Naive thymus-derived CD4-positive, alpha-beta T cell (primary cell): ENCODE data around the gene CLEC11A. TPM values are rescaled to one million over a fixed set of nuclear protein-coding genes. Genes with fewer than 3 reads are reported as not detected.
A peak's percentile ranks its signal among the peaks of the same experiment; 100 is the strongest.

ENCODE experiments used
- ATAC-seq: fragments of 150-1000 bp; cut with Tn5 transposase; 2 replicates; pipeline ENCODE4 v1.10.0; 2021; ENCODE audit warnings: mild to moderate bottlenecking, moderate library complexity
- CTCF ChIA-PET: fragments of 350-600 bp; sonication (Branson Sonifier 250); formaldehyde crosslinking; loops from one replicate; lab custom pipeline; 2021; ENCODE audit warnings: antibody characterized with exemption; lab: Charles Lee
- POLR2A ChIA-PET: fragments of 350-600 bp; sonication (Branson Sonifier 250); formaldehyde crosslinking; loops from one replicate; lab custom pipeline; 2021; ENCODE audit warnings: antibody characterized with exemption, inconsistent platforms; lab: Charles Lee
- DNase-seq, 9 donors: peaks; one replicate each; pipeline versions ENCODE4 v3.0.0 to v3.0.0-alpha.2; 2020 to 2022; ENCODE audit warnings: mixed read lengths in 1 of 9
- H3K27ac ChIP-seq: one replicate; pipeline ENCODE4 v1.7.0; 2013; ENCODE audit warnings: mild to moderate bottlenecking, low read depth, low read length, moderate library complexity
- H3K27me3 ChIP-seq, 2 donors: one replicate each; pipeline ENCODE4 v1.7.0; 2013; ENCODE audit warnings: low read length in 2 of 2, mild to moderate bottlenecking in 2 of 2, moderate library complexity in 2 of 2; ENCODE audit not compliant: control insufficient read depth in 2 of 2, insufficient read depth in 2 of 2
- H3K36me3 ChIP-seq, 3 experiments: 1 replicate in 2 of 3; 2 replicates in 1 of 3; pipeline ENCODE4 v1.7.0; 2013; ENCODE audit warnings: low read length in 3 of 3, mild to moderate bottlenecking in 3 of 3, moderate library complexity in 1 of 3; ENCODE audit not compliant: insufficient read depth in 3 of 3, control insufficient read depth in 2 of 3
- H3K4me1 ChIP-seq, 2 donors: one replicate each; pipeline ENCODE4 v1.7.0; 2013; ENCODE audit warnings: low read length in 2 of 2, mild to moderate bottlenecking in 2 of 2, moderate library complexity in 1 of 2; ENCODE audit not compliant: control insufficient read depth in 2 of 2, insufficient read depth in 2 of 2
- H3K4me3 ChIP-seq: 2 replicates; pipeline ENCODE4 v1.7.0; 2013; ENCODE audit warnings: mild to moderate bottlenecking, low read length
- H3K9me3 ChIP-seq, 3 experiments: 1 replicate in 2 of 3; 2 replicates in 1 of 3; pipeline ENCODE4 v1.7.0; 2013; ENCODE audit warnings: low read length in 3 of 3; ENCODE audit not compliant: control insufficient read depth in 2 of 3
- H3K27ac Mint-ChIP-seq, 9 donors: one replicate each; pipeline ENCODE4 v1.8.0; 2020 to 2022; ENCODE audit warnings: mixed read lengths in 9 of 9, mild to moderate bottlenecking in 8 of 9, moderate library complexity in 5 of 9, inconsistent platforms in 2 of 9
- H3K27me3 Mint-ChIP-seq, 5 donors: one replicate each; pipeline ENCODE4 v1.8.0; 2021 to 2022; ENCODE audit warnings: mixed read lengths in 5 of 5, mild to moderate bottlenecking in 1 of 5
- H3K36me3 Mint-ChIP-seq, 5 donors: one replicate each; pipeline ENCODE4 v1.8.0; 2020 to 2022; ENCODE audit warnings: mixed read lengths in 5 of 5, mild to moderate bottlenecking in 3 of 5, inconsistent platforms in 1 of 5
- H3K4me1 Mint-ChIP-seq, 7 donors: one replicate each; pipeline ENCODE4 v1.8.0; 2020 to 2022; ENCODE audit warnings: mixed read lengths in 7 of 7, mild to moderate bottlenecking in 3 of 7, inconsistent platforms in 1 of 7
- H3K4me3 Mint-ChIP-seq, 10 donors: one replicate each; pipeline ENCODE4 v1.8.0; 2020 to 2022; ENCODE audit warnings: mild to moderate bottlenecking in 10 of 10, mixed read lengths in 10 of 10, moderate library complexity in 6 of 10, inconsistent platforms in 2 of 10
- H3K9me3 Mint-ChIP-seq, 11 donors: one replicate each; pipeline ENCODE4 v1.8.0; 2020 to 2022; ENCODE audit warnings: mixed read lengths in 11 of 11, mild to moderate bottlenecking in 4 of 11, inconsistent platforms in 1 of 11, moderate library complexity in 1 of 11
- intact Hi-C, 2 donors: fragments of 100-400 bp; cut with micrococcal nuclease; formaldehyde crosslinking; loops; one replicate each; pipeline ENCODE4 v1.15.1; 2023
- polyA plus RNA-seq, 2 donors: library from polyadenylated mRNA; unstranded; fragments of 300-500 nt; fragmentation: Illumina TruSeq; gene quantifications; one replicate each; pipeline ENCODE4 v1.2.3, GENCODE V29; 2021
- total RNA-seq, 6 experiments: library from RNA in 5 of 6; stranded (reverse) in 5 of 6; gene quantifications; 1 replicate in 5 of 6; 2 replicates in 1 of 6; pipeline ENCODE4 v1.2.3 and lab custom pipeline; 2021 to 2026

The CLEC11A gene
- total and polyA plus RNA-seq, 7 experiments from 2014 or later, result 0.36 to 6.4 (median 3.1) TPM

DNA sequence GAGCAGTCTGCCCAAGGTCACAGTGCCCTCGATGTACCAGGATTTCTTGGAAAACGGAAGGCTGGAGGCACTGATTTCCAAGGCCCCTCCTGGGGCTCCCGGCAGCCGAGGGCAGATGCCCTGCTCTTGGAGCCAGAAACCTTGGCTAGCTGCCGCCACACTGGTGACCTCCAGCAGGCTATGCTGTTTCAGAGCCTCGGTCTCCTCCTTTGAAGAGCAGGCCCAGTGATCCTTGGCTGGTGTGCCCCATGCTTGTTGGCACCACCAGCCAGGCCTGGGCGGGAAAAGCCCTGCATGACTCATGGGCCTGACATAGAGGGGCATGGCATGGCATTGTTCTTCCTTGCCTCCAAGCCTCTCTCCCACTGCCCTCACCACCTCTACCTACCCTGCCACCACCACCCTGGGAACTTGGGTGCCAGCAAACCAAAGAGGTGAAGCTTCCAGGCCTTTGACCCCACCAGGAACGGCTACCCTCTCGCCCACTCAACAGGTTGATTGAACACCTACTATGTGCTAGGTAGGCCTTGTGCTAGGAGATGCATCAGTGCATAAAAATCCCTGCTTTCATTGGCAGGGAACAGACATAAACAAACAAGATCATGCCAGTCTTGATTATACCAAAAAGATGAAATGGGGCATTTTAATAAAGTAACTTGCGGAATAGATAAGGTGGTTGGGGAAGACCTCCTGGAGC lies 1.6 kb upstream of the CLEC11A start:
- Histone ChIP-seq H3K4me3 (no peak overlapping the region), H3K4me1 (peaks cover 5 to 12% of the 10 kb centered on the region in 2 donors), H3K27me3 (peaks cover under 1 to 8% of the 10 kb centered on the region in 2 donors), H3K27ac (no peak overlapping the region), H3K9me3 (no peaks in the 10 kb centered on the region), H3K36me3 (no peaks in the 10 kb centered on the region)
- Mint-ChIP-seq H3K4me1 (peaks cover 0 to 22% (median 16%) of the 10 kb centered on the region in 7 donors), H3K36me3 (peaks cover 0 to 5% (median 0%) of the 10 kb centered on the region in 5 donors), H3K27ac (no peak overlapping the region), H3K9me3 (peaks cover 0 to 6% (median 0%) of the 10 kb centered on the region in 11 donors), H3K4me3 (peak overlapping the region in 4 of 10 donors; percentile 2 to 70 (median 41)), H3K27me3 (peaks cover 42 to 62% (median 46%) of the 10 kb centered on the region in 5 donors)
- ATAC-seq (no peak), DNase-seq (no peak)
- intact Hi-C loops, result loop anchor here (10.0 kb wide), 5 partner anchors 203 to 983 kb away; partner anchors contain the start of genes POLD1 (in 1 of the 2), VRK3 (in 1 of the 2) and ZNF473 (in 1 of the 2)
- CTCF ChIA-PET, result no interaction called here
- POLR2A ChIA-PET, result no interaction called here

DNA sequence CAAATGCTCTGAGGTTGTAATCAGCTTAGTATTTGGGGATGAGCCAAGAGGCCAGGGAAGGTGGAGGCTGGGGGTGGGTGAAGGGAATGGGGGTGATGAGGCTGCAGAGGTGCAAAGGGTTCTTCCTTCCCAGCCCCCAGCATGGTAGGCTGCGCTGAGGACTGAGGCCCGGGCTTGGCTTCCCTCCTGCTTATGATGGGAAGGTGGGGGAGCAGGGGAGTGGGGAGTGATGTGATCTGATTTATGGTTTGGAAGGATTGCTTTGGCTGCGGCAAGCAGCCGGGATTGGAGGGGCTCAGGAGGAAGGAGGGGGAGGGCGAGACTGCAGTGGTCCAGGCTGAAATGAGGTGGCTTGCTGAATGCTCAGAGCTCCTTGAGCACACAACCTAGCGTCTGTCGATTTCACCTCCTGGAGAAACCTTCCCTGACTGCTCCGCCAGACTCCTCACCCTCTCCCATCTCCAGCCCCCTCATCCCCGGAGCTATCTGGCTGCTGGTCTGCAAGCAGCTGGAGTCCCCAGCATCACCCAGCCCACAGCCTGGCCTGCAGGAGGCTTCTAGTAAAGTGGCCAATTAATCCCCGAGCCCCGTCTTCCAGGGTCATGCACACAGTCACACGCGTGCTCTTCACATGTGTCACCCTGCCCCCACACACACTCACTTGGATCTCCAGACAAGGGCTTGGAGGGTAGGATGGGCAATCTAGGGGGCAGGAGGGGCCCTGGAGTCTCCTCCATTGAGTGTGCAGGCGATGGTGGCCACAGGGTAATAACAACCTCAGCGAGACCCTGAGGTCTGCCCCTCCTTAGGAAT lies 757 bp upstream of the CLEC11A start:
- Histone ChIP-seq H3K36me3 (no peaks in the 10 kb centered on the region), H3K27ac (no peak overlapping the region), H3K4me3 (no peak overlapping the region), H3K27me3 (peaks cover 5 to 12% of the 10 kb centered on the region in 2 donors), H3K9me3 (no peaks in the 10 kb centered on the region), H3K4me1 (peaks cover 5 to 12% of the 10 kb centered on the region in 2 donors)
- Mint-ChIP-seq H3K27me3 (peaks cover 45 to 65% (median 48%) of the 10 kb centered on the region in 5 donors), H3K27ac (no peak overlapping the region), H3K36me3 (peaks cover 0 to 5% (median 0%) of the 10 kb centered on the region in 5 donors), H3K9me3 (peaks cover 0 to 10% (median 0%) of the 10 kb centered on the region in 11 donors), H3K4me1 (peaks cover 0 to 29% (median 16%) of the 10 kb centered on the region in 7 donors), H3K4me3 (peak overlapping the region in 5 of 10 donors; percentile 9 to 81 (median 43))
- CTCF ChIA-PET, result no interaction called here
- POLR2A ChIA-PET, result no interaction called here
- intact Hi-C loops, result loop anchor here (10.0 kb wide), 5 partner anchors 202 to 982 kb away; partner anchors contain the start of genes POLD1 (in 1 of the 2), VRK3 (in 1 of the 2) and ZNF473 (in 1 of the 2)
- DNase-seq (no peak), ATAC-seq (no peak)

DNA sequence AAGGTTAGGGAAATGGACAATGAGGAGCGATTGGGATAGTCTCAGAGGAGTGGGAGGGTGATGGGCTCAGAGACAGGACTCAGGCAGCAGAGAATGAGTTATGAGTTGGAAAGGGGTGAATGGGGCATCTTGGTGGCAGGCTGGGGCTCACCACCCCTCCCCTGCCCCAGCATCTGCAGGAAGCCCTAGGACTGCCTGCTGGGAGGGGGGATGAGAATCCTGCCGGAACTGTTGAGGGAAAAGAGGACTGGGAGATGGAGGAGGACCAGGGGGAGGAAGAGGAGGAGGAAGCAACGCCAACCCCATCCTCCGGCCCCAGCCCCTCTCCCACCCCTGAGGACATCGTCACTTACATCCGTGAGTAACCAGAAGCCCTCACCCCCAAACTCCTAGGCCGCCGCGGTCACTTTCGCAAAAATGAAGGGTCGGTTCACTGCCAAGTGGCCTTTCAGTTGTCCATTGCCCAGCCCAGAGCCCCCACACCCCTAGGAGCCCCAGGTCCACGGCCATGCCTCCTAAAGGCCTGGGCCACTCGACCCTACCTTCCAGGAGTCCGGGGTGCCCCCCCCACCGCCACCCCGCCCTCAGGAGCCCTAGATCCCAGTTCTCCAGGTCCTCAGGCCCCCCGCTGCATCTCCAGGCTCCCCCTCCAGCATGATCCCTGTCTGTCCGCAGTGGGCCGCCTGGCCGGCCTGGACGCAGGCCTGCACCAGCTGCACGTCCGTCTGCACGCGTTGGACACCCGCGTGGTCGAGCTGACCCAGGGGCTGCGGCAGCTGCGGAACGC lies 764 bp downstream of the CLEC11A start:
- POLR2A ChIA-PET, result no interaction called here
- Mint-ChIP-seq H3K9me3 (peaks cover 0 to 7% (median 2%) of the 10 kb centered on the region in 11 donors), H3K36me3 (peaks cover 0 to 5% (median 0%) of the 10 kb centered on the region in 5 donors), H3K4me3 (peak overlapping the region; percentile 60 to 92 (median 80)), H3K4me1 (peaks cover 0 to 34% (median 24%) of the 10 kb centered on the region in 7 donors), H3K27me3 (peaks cover 47 to 69% (median 48%) of the 10 kb centered on the region in 5 donors), H3K27ac (peak overlapping the region in 1 of 9 donors; percentile 83)
- ATAC-seq, result no peak
- Histone ChIP-seq H3K27me3 (peaks cover 5 to 12% of the 10 kb centered on the region in 2 donors), H3K4me1 (peaks cover 5 to 12% of the 10 kb centered on the region in 2 donors), H3K9me3 (no peaks in the 10 kb centered on the region), H3K27ac (no peak overlapping the region), H3K4me3 (peak overlapping the region; percentile 62), H3K36me3 (no peaks in the 10 kb centered on the region)
- CTCF ChIA-PET, result interaction anchor here (1.3 kb wide), 1 partner anchor 355 kb away, joined by 4 read pairs; no protein-coding TSS in a partner anchor
- no peak for DNase-seq
- intact Hi-C loops, result loop anchor here (1.0 to 10.0 kb wide), 9 partner anchors 59 to 981 kb away; partner anchors contain the start of genes POLD1 (in 2 of the 2), VRK3 (in 1 of the 2) and ZNF473 (in 1 of the 2)

DNA sequence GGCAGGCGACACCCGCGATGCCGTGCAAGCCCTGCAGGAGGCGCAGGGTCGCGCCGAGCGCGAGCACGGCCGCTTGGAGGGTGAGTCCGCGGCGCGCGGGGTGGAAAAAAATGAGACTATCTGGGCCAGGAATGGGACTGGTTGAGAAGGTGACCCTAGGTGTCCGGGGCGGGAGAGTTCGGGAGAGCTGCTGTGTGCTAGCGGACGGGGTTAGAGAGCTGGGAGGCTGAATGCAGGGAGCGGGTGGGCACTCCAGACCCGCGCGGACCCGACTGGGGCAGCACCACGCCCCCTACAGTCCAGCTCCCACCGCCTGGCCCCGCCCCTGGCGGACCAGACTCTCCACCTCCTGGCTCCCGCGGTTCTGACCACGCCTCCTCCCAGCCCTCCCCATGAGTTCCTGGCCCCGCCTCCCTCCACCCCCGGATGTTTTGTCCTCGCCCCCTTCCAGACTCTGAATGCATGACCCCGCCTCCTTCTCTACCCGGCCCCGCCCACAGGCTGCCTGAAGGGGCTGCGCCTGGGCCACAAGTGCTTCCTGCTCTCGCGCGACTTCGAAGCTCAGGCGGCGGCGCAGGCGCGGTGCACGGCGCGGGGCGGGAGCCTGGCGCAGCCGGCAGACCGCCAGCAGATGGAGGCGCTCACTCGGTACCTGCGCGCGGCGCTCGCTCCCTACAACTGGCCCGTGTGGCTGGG lies 1.5 kb downstream of the CLEC11A start:
- Histone ChIP-seq H3K36me3 (no peaks in the 10 kb centered on the region), H3K9me3 (no peaks in the 10 kb centered on the region), H3K27me3 (peaks cover 5 to 12% of the 10 kb centered on the region in 2 donors), H3K4me1 (peaks cover 5 to 12% of the 10 kb centered on the region in 2 donors), H3K27ac (peak overlapping the region; percentile 66), H3K4me3 (peak overlapping the region; percentile 62)
- Mint-ChIP-seq H3K9me3 (peaks cover 0 to 10% (median 2%) of the 10 kb centered on the region in 11 donors), H3K36me3 (peaks cover 0 to 5% (median 0%) of the 10 kb centered on the region in 5 donors), H3K27me3 (peaks cover 47 to 70% (median 53%) of the 10 kb centered on the region in 5 donors), H3K4me3 (peak overlapping the region; percentile 79 to 92 (median 84)), H3K4me1 (peaks cover 0 to 34% (median 24%) of the 10 kb centered on the region in 7 donors), H3K27ac (peak overlapping the region in 8 of 9 donors; percentile 34 to 87 (median 70))
- POLR2A ChIA-PET, result interaction anchor here (0.8 kb wide), 1 partner anchor 675 kb away, joined by 3 read pairs; no protein-coding TSS in a partner anchor
- CTCF ChIA-PET, result interaction anchor here (0.6 to 1.3 kb wide), 3 partner anchors 16 to 356 kb away, joined by 3 to 4 read pairs (median 4); no protein-coding TSS in a partner anchor
- DNase-seq, result peak; percentile 74 to 99 (median 94)
- intact Hi-C loops, result loop anchor here (1.0 to 10.0 kb wide), 9 partner anchors 59 to 980 kb away; partner anchors contain the start of genes POLD1 (in 2 of the 2), VRK3 (in 1 of the 2) and ZNF473 (in 1 of the 2)
- peak; percentile 93 for ATAC-seq

DNA sequence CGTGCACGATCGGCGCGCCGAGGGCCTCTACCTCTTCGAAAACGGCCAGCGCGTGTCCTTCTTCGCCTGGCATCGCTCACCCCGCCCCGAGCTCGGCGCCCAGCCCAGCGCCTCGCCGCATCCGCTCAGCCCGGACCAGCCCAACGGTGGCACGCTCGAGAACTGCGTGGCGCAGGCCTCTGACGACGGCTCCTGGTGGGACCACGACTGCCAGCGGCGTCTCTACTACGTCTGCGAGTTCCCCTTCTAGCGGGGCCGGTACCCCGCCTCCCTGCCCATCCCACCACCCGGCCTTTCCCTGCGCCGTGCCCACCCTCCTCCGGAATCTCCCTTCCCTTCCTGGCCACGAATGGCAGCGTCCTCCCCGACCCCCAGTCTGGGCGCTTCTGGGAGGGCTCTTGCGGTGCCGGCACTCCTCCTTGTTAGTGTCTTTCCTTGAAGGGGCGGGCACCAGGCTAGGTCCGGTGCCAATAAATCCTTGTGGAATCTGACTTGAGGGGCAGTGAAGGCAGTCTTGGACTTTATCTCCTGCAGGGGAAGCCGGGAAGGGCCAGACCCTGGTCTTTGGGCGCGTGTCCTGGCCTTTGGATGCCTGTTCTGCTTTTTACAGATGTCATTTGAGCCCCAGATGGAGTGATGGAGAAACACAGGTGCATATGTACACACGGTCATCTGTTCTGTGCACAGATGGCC lies 2.2 kb downstream of the CLEC11A start:
- H3K27me3 ChIP-seq, result peaks cover 5 to 12% of the 10 kb centered on the region in 2 donors
- H3K4me3 ChIP-seq, result peak overlapping the region; percentile 61
- H3K4me3 Mint-ChIP-seq, result peak overlapping the region; percentile 79 to 92 (median 84)
- peaks cover 43 to 70% (median 51%) of the 10 kb centered on the region in 5 donors for H3K27me3 Mint-ChIP-seq
- H3K4me1 ChIP-seq, result peaks cover 5 to 12% of the 10 kb centered on the region in 2 donors
- no peaks in the 10 kb centered on the region for H3K9me3 ChIP-seq
- peak overlapping the region in 8 of 9 donors; percentile 34 to 87 (median 70) for H3K27ac Mint-ChIP-seq
- POLR2A ChIA-PET, result interaction anchor here (0.8 kb wide), 1 partner anchor 676 kb away, joined by 3 read pairs; no protein-coding TSS in a partner anchor
- H3K27ac ChIP-seq, result peak overlapping the region; percentile 66
- CTCF ChIA-PET, result interaction anchor here (0.6 to 1.3 kb wide), 3 partner anchors 15 to 357 kb away, joined by 3 to 4 read pairs (median 4); no protein-coding TSS in a partner anchor
- no peak for DNase-seq
- H3K36me3 ChIP-seq, result no peaks in the 10 kb centered on the region
- peaks cover 0 to 5% (median 0%) of the 10 kb centered on the region in 5 donors for H3K36me3 Mint-ChIP-seq
- peak; percentile 38 for ATAC-seq
- H3K4me1 Mint-ChIP-seq, result peaks cover 0 to 33% (median 24%) of the 10 kb centered on the region in 7 donors
- H3K9me3 Mint-ChIP-seq, result peaks cover 0 to 10% (median 2%) of the 10 kb centered on the region in 11 donors
- intact Hi-C loops, result loop anchor here (10.0 kb wide), 5 partner anchors 199 to 979 kb away; partner anchors contain the start of genes POLD1 (in 1 of the 2), VRK3 (in 1 of the 2) and ZNF473 (in 1 of the 2)
